Prostate gland (tissue), 2 donors: Measurements from ENCODE around the gene PAM16.

ENCODE experiments used
- POLR2AphosphoS5 ChIP-seq: sonication (generic); formaldehyde crosslinking; IDR thresholded peaks from one replicate; pipeline ENCODE4 v1.6.1; 2017; ENCODE audit warnings: antibody characterized with exemption
- TF ChIP-seq, protein P1 (sequence below), 4 experiments: fragments of 200-600 bp in 2 of 4; fragments of 450-650 bp in 2 of 4; sonication (generic) in 2 of 4; IDR thresholded peaks; 1 replicate in 3 of 4; 2 replicates in 1 of 4; pipeline ENCODE4 v1.5.1; 2016 to 2019; ENCODE audit warnings: antibody characterized with exemption in 4 of 4, mild to moderate bottlenecking in 2 of 4, moderate library complexity in 2 of 4

DNA sequence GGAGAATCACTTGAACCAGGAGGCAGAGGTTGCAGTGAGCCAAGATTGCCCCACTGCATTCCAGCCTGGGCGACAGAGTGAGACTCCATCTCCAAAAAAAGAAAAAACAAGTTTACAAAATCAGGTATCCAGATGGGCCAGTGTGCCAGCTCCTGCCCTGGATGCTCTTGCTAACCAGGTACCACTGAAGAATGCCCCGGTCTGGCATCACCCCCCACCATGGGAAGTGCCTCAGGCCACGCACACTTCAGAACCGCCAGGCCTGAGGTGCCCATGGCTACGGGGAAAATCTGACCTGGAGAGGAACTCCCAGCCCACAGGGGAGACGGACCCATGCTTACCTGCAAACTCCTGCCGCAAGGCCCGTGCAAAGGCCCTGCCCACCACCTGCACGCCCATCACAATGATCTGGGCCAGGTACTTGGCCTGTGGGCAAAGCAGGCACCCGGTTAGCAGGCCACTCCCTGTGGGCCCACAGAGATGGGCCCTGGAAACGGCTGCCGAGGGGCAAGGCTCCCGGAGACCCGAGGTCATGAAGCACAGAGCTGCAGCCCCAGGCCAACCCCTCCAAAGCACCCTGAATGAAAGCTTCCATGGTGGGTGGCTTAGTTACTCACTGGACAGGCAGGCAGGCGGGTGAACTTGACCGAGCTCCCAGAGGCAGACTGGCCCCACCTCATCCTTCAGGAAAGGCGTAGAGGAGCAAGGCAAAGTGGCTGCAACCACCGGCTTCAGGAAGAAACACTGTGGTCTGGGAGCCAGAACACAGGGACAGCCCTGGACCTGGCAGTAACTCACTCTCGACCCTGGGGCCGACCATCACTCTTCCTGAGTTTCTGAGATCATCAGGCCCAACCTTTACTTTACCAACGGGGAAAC lies 8.0 kb downstream of the PAM16 start:
- TF ChIP-seq POLR2AphosphoS5: no peak
- TF ChIP-seq, protein P1, sequence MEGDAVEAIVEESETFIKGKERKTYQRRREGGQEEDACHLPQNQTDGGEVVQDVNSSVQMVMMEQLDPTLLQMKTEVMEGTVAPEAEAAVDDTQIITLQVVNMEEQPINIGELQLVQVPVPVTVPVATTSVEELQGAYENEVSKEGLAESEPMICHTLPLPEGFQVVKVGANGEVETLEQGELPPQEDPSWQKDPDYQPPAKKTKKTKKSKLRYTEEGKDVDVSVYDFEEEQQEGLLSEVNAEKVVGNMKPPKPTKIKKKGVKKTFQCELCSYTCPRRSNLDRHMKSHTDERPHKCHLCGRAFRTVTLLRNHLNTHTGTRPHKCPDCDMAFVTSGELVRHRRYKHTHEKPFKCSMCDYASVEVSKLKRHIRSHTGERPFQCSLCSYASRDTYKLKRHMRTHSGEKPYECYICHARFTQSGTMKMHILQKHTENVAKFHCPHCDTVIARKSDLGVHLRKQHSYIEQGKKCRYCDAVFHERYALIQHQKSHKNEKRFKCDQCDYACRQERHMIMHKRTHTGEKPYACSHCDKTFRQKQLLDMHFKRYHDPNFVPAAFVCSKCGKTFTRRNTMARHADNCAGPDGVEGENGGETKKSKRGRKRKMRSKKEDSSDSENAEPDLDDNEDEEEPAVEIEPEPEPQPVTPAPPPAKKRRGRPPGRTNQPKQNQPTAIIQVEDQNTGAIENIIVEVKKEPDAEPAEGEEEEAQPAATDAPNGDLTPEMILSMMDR (IDR thresholded peaks at IDR 0.05): no peak
